MCF 10A (cell line): Measurements from ENCODE around the gene RFX6. TPM values are rescaled to one million over a fixed set of nuclear protein-coding genes. Genes with fewer than 3 reads are reported as not detected.

Experiments used
- BruUV-seq: library from RNA; stranded (reverse); fragments of 400-500 nt; replicated peaks from 2 replicates; lab custom pipeline; 2021; lab: Mats Ljungman, UMichigan
- CTCF ChIA-PET: fragments of 300-600 bp; sonication (Branson Sonifier 250); formaldehyde crosslinking; extraction: SDS; loops from one replicate; lab custom pipeline; 2021; ENCODE audit warnings: antibody characterized with exemption, inconsistent platforms; lab: Yijun Ruan, JAX
- POLR2A ChIA-PET: fragments of 300-600, 350-650 bp; sonication (Branson Sonifier 250); formaldehyde crosslinking; extraction: SDS; loops from one replicate; lab custom pipeline; 2020; ENCODE audit warnings: antibody characterized with exemption, inconsistent platforms; lab: Yijun Ruan, JAX
- DNase-seq: peaks from one replicate; pipeline ENCODE4 v3.0.0-alpha.2; 2018; ENCODE audit not compliant: unreplicated experiment
- H3K27ac Mint-ChIP-seq: one replicate; pipeline ENCODE4 v1.8.0; 2022; ENCODE audit warnings: mild to moderate bottlenecking, low read depth, mixed read lengths; ENCODE audit not compliant: unreplicated experiment
- H3K27me3 Mint-ChIP-seq: one replicate; pipeline ENCODE4 v1.8.0; 2022; ENCODE audit warnings: mixed read lengths; ENCODE audit not compliant: insufficient read depth, unreplicated experiment
- H3K36me3 Mint-ChIP-seq: one replicate; pipeline ENCODE4 v1.8.0; 2022; ENCODE audit warnings: mild to moderate bottlenecking, moderate library complexity, mixed read lengths; ENCODE audit not compliant: insufficient read depth, unreplicated experiment
- H3K4me1 Mint-ChIP-seq: one replicate; pipeline ENCODE4 v1.8.0; 2022; ENCODE audit warnings: mixed read lengths; ENCODE audit not compliant: insufficient read depth, unreplicated experiment
- H3K4me3 Mint-ChIP-seq: one replicate; pipeline ENCODE4 v1.8.0; 2022; ENCODE audit warnings: mild to moderate bottlenecking, moderate library complexity, mixed read lengths; ENCODE audit not compliant: unreplicated experiment
- H3K9me3 Mint-ChIP-seq: one replicate; pipeline ENCODE4 v1.8.0; 2022; ENCODE audit warnings: mixed read lengths; ENCODE audit not compliant: unreplicated experiment
- CTCF ChIP-seq: fragments of 200-600 bp; IDR thresholded peaks from one replicate; pipeline ENCODE4 v1.8.0; 2022; ENCODE audit warnings: antibody characterized with exemption, mild to moderate bottlenecking; ENCODE audit not compliant: unreplicated experiment
- intact Hi-C: fragments of 100-400 bp; cut with micrococcal nuclease; formaldehyde crosslinking; loops from 2 replicates; pipeline ENCODE4 v1.14.1; 2022
- total RNA-seq: library from RNA; stranded (reverse); gene quantifications from 2 replicates; pipeline ENCODE4 v1.2.3, GENCODE V29; 2022

Gene RFX6
- total RNA-seq, 1 experiment from 2014 or later, result not detected

GRCh38 chr6:116963972-116964371 is 86.9 kb downstream of the RFX6 start:
- DNase-seq, result no peak
- no peak overlapping the region for H3K4me3 Mint-ChIP-seq
- H3K9me3 Mint-ChIP-seq, result no peaks in the 10 kb centered on the region
- no peaks in the 10 kb centered on the region for H3K36me3 Mint-ChIP-seq
- H3K27me3 Mint-ChIP-seq, result peaks cover 91% of the 10 kb centered on the region
- CTCF ChIA-PET, result interaction anchor here (1.3 to 1.5 kb wide), 2 partner anchors 8 to 225 kb away, joined by 4 to 5 read pairs; no protein-coding TSS in a partner anchor
- no peaks in the 10 kb centered on the region for H3K4me1 Mint-ChIP-seq
- H3K27ac Mint-ChIP-seq, result no peak overlapping the region
- intact Hi-C loops, result no loop called here
- POLR2A ChIA-PET, result no interaction called here
- TF ChIP-seq CTCF, result no peak
- BruUV-seq, result no TSS peak

- H3K4me3 Mint-ChIP-seq, result no peak overlapping the region
- CTCF ChIA-PET, result interaction anchor here (0.5 kb wide), 1 partner anchor 466 kb away, joined by 3 read pairs; no protein-coding TSS in a partner anchor
- H3K4me1 Mint-ChIP-seq, result no peaks in the 10 kb centered on the region
- no TSS peak for BruUV-seq
- H3K27ac Mint-ChIP-seq, result no peak overlapping the region
- TF ChIP-seq CTCF, result no peak
- H3K9me3 Mint-ChIP-seq, result no peaks in the 10 kb centered on the region
- no peaks in the 10 kb centered on the region for H3K36me3 Mint-ChIP-seq
- H3K27me3 Mint-ChIP-seq, result peaks cover 88% of the 10 kb centered on the region
- POLR2A ChIA-PET, result no interaction called here
- intact Hi-C loops, result no loop called here
- no peak for DNase-seq
These were observed 89.9 kb downstream of the RFX6 start for GRCh38 chr6:116966675-116967576.

- peak; percentile 74 for DNase-seq
- no peak overlapping the region for H3K4me3 Mint-ChIP-seq
- no peaks in the 10 kb centered on the region for H3K36me3 Mint-ChIP-seq
- peak; percentile 59 for TF ChIP-seq CTCF
- intact Hi-C loops, result loop anchor here (1.0 kb wide), 2 partner anchors 88 to 190 kb away; no protein-coding TSS in a partner anchor
- H3K9me3 Mint-ChIP-seq, result no peaks in the 10 kb centered on the region
- CTCF ChIA-PET, result interaction anchor here (0.6 to 2.4 kb wide), 25 partner anchors 9 to 1193 kb away, joined by 3 to 20 read pairs (median 3); no protein-coding TSS in a partner anchor
- H3K27me3 Mint-ChIP-seq, result peaks cover 63% of the 10 kb centered on the region
- no TSS peak for BruUV-seq
- no peak overlapping the region for H3K27ac Mint-ChIP-seq
- no peaks in the 10 kb centered on the region for H3K4me1 Mint-ChIP-seq
- POLR2A ChIA-PET, result no interaction called here
These were observed 92.3 kb downstream of the RFX6 start for GRCh38 chr6:116969211-116969863.

- intact Hi-C loops, result loop anchor here (1.0 to 10.0 kb wide), 5 partner anchors 216 to 857 kb away; no protein-coding TSS in a partner anchor
- Mint-ChIP-seq H3K4me1 (no peaks in the 10 kb centered on the region), H3K9me3 (no peaks in the 10 kb centered on the region), H3K36me3 (no peaks in the 10 kb centered on the region), H3K4me3 (no peak overlapping the region), H3K27me3 (peaks cover 52% of the 10 kb centered on the region), H3K27ac (no peak overlapping the region)
- DNase-seq, result peak; percentile 76
- peak; percentile 48 for TF ChIP-seq CTCF
- ChIA-PET POLR2A (no interaction called here), CTCF (interaction anchor here (0.6 to 1.7 kb wide), 18 partner anchors 8 to 379 kb away, joined by 3 to 7 read pairs (median 3); no protein-coding TSS in a partner anchor)
- BruUV-seq, result no TSS peak
These were observed 94.9 kb downstream of the RFX6 start for GRCh38 chr6:116971959-116972358.
